ENCODE measurements around the gene GSTM2.

GSTM2 gene

DNA sequence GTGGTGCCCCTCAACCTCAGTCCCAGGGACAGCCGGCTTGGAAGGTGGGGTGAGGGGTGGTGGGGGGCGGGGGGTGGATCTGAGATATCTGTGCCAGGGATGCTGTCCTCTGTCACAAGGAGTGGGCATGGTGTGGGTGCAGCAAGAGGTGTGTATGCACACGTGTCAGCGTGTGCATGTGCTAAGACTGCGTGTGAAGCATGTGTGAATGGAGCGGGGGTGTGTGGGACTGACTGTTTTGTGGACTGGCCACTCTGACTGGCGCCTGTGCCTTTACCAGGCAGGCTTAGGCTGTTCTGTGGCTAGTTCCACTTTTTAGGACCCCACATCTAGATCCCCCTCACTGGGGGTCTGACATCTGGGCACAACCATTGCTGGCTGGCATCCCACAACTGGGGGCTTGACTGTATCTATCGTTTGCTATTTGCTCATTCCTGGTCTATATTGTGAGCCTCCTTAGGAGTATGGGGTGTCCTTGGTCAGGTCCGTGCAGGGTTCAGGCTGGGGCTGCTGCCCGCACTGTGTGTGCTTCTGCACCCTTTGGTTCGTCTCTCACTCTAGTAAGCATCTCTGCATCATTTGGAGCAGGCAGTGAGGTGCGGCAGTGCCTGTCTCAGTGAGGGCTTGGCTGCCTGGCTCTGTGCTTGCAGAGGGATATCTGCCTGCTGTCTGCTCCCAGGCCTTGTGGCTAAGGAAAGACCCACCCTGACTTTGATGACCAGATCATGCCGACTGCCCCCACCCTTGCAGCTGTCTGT is 46.3 kb upstream of the GSTM2 start:
- no peak for TF ChIP-seq CTCF (IDR thresholded peaks at IDR 0.05; ENCODE audit: low read depth, low read length)
- no peak for DNase-seq (ENCODE audit: low read depth in 2 of 2)
- peak overlapping the region; percentile 73 to 89 for H3K4me3 ChIP-seq (replicated peaks in 1 of 2; ENCODE audit: low read depth in 2 of 2, low read length in 2 of 2)

- no peak for DNase-seq (ENCODE audit: low read depth in 2 of 2)
- no peak for TF ChIP-seq CTCF (IDR thresholded peaks at IDR 0.05; ENCODE audit: low read depth, low read length)
- H3K4me3 ChIP-seq (replicated peaks in 1 of 2; ENCODE audit: low read depth in 2 of 2, low read length in 2 of 2) = peak overlapping the region; percentile 73 to 89
Measured at GRCh38 chr1:109622137-109622892, 45.5 kb upstream of the GSTM2 start.

- TF ChIP-seq CTCF (IDR thresholded peaks at IDR 0.05; ENCODE audit: low read depth, low read length) = no peak
- H3K4me3 ChIP-seq (replicated peaks in 1 of 2; ENCODE audit: low read depth in 2 of 2, low read length in 2 of 2) = no peak overlapping the region
- DNase-seq (ENCODE audit: low read depth in 2 of 2) = no peak
Measured at GRCh38 chr1:109622895-109623294, 45.0 kb upstream of the GSTM2 start.

- peak overlapping the region in 1 of 2 donors; percentile 9 for H3K4me3 ChIP-seq (replicated peaks in 1 of 2; ENCODE audit: low read depth in 2 of 2, low read length in 2 of 2)
- no peak for TF ChIP-seq CTCF (IDR thresholded peaks at IDR 0.05; ENCODE audit: low read depth, low read length)
- peak in 1 of 2 donors; percentile 39 for DNase-seq (ENCODE audit: low read depth in 2 of 2)
Measured at GRCh38 chr1:109623601-109624161, 44.2 kb upstream of the GSTM2 start.

DNA sequence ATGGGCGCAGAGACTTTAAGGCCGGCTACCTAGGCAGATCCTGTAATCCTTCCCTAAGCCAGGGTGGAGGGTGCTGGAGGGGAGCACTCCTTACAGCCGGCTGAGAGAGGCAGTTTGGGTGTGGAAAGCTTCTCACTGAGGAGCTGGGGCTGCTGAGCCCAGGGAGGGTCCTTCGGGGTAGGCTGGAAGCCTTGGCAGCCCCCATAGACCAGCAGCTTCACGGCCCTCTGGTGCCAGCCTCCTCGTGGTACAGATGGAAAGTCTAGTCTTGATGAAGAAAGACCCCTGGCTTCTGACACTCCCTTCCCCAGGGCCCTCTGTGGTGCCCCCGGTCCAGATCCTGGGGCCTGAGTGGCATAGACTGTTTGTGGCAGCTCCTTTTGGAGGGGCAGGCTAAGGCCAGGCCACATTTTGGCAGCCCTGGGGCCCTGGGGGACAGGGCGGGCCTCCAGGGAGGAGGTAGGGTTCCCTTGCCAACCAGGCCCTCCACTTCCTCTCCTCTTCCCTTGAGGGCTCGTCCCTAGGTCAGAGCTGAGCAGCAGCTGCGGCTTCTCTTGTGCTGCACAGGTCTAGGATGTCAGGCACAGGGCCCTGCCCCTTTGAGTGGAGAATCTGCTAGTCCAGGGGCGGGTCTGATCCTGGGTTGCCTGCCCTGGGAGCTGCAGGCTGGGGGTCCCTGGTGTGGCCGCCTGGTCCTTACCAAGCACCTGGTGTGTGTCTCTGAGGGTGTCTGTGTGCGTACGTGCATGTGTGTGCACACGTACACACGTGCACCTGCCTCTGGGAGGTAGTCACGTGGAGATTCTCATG is 43.5 kb upstream of the GSTM2 start:
- no peak for TF ChIP-seq CTCF (IDR thresholded peaks at IDR 0.05; ENCODE audit: low read depth, low read length)
- H3K4me3 ChIP-seq (replicated peaks in 1 of 2; ENCODE audit: low read depth in 2 of 2, low read length in 2 of 2) = peak overlapping the region in 1 of 2 donors; percentile 9
- peak in 1 of 2 donors; percentile 29 for DNase-seq (ENCODE audit: low read depth in 2 of 2)

GRCh38 chr1:109625176-109625575 is 42.7 kb upstream of the GSTM2 start:
- no peak overlapping the region for H3K4me3 ChIP-seq (replicated peaks in 1 of 2; ENCODE audit: low read depth in 2 of 2, low read length in 2 of 2)
- TF ChIP-seq CTCF (IDR thresholded peaks at IDR 0.05; ENCODE audit: low read depth, low read length) = no peak
- no peak for DNase-seq (ENCODE audit: low read depth in 2 of 2)
